Hypothalamus (tissue), 51 donors: ENCODE data around the gene RNASEH2A.

ENCODE experiments used
- DNase-seq, 51 donors: peaks; one replicate each; lab custom pipeline; 2025; lab: John Stamatoyannopoulos, UW

RNASEH2A gene

GRCh38 chr19:12847159-12848139, 41.1 kb downstream of the RNASEH2A start:
- DNase-seq, result peak in 50 of 51 donors; percentile 8 to 93 (median 68)

GRCh38 chr19:12856653-12857052, 50.3 kb downstream of the RNASEH2A start:
- DNase-seq, result no peak

GRCh38 chr19:12858041-12858928, 51.9 kb downstream of the RNASEH2A start:
- DNase-seq, result no peak

GRCh38 chr19:12859546-12859945, 53.2 kb downstream of the RNASEH2A start:
- no peak for DNase-seq
